DMS53 treated with DMSO at 0.1 percent for 48 hours (cell line): Measurements from ENCODE around the gene LRRC39.
"Not testable (repeated sequence)": the region's sequence is repeated elsewhere in the genome, so short reads cannot be mapped to it uniquely, and the experiment has no call there.

Experiments
- DNase-seq: peaks from one replicate; lab custom pipeline; 2025; ENCODE audit not compliant: unreplicated experiment; lab: John Stamatoyannopoulos, UW

The LRRC39 gene

GRCh38 chr1:100178091-100178490 lies at the start of gene LRRC39:
Gene LRRC39 (minus strand): TSS chr1:100178256. CDS start chr1:100168516, 9,740 bp downstream.
- no peak for DNase-seq

GRCh38 chr1:100222428-100222827 lies 44.4 kb upstream of the LRRC39 start:
- no peak for DNase-seq

- no peak for DNase-seq
Measured at GRCh38 chr1:100219883-100220282, 41.8 kb upstream of the LRRC39 start.

- no peak for DNase-seq
Measured at GRCh38 chr1:100219457-100219856, 41.4 kb upstream of the LRRC39 start.

- DNase-seq = no peak
Measured at GRCh38 chr1:100217834-100218233, 39.8 kb upstream of the LRRC39 start.

- no peak for DNase-seq
Measured at GRCh38 chr1:100215101-100215500, 37.0 kb upstream of the LRRC39 start.

- no peak for DNase-seq
Measured at GRCh38 chr1:100213141-100213540, 35.1 kb upstream of the LRRC39 start.

GRCh38 chr1:100206301-100206700 lies 28.2 kb upstream of the LRRC39 start:
- no peak for DNase-seq

- not testable (repeated sequence) for DNase-seq
Measured at GRCh38 chr1:100205593-100205992, 27.5 kb upstream of the LRRC39 start.

- DNase-seq = not testable (repeated sequence)
Measured at GRCh38 chr1:100205103-100205502, 27.0 kb upstream of the LRRC39 start.

GRCh38 chr1:100202703-100203102 lies 24.6 kb upstream of the LRRC39 start:
- not testable (repeated sequence) for DNase-seq

GRCh38 chr1:100200060-100200459 lies 22.0 kb upstream of the LRRC39 start:
- DNase-seq = not testable (repeated sequence)

- no peak for DNase-seq
Measured at GRCh38 chr1:100198596-100198995, 20.5 kb upstream of the LRRC39 start.

- DNase-seq = no peak
Measured at GRCh38 chr1:100188617-100189016, 10.6 kb upstream of the LRRC39 start.

GRCh38 chr1:100187912-100188311 lies 9.9 kb upstream of the LRRC39 start:
- DNase-seq = no peak

- DNase-seq = no peak
Measured at GRCh38 chr1:100184536-100184935, 6.5 kb upstream of the LRRC39 start.

GRCh38 chr1:100183370-100183769 lies 5.3 kb upstream of the LRRC39 start:
- DNase-seq = no peak

- DNase-seq = no peak
Measured at GRCh38 chr1:100177295-100178041, 588 bp downstream of the LRRC39 start.

GRCh38 chr1:100168051-100168450 lies 10.0 kb downstream of the LRRC39 start:
- no peak for DNase-seq

- DNase-seq = no peak
Measured at GRCh38 chr1:100164702-100165101, 13.4 kb downstream of the LRRC39 start.

- DNase-seq = no peak
Measured at GRCh38 chr1:100164216-100164615, 13.8 kb downstream of the LRRC39 start.

GRCh38 chr1:100162881-100163280 lies 15.2 kb downstream of the LRRC39 start:
- no peak for DNase-seq

GRCh38 chr1:100152271-100152670 lies 25.8 kb downstream of the LRRC39 start:
- DNase-seq = no peak
